HCT116 (cell line): ENCODE data around the gene INF2.

Source experiments
- EGR1 ChIP-seq: IDR thresholded peaks from 2 replicates; pipeline ENCODE4 v1.6.1; 2012; ENCODE audit warnings: low read depth
- POLR2A ChIP-seq: IDR thresholded peaks from 2 replicates; pipeline ENCODE4 v1.7.0; 2011; ENCODE audit warnings: borderline replicate concordance; ENCODE audit not compliant: insufficient read depth, insufficient read length; ENCODE audit errors: extremely low read depth
- POLR2AphosphoS5 ChIP-seq: IDR thresholded peaks from 2 replicates; pipeline ENCODE4 v1.6.1; 2011; ENCODE audit warnings: mild to moderate bottlenecking, low read depth, low read length, moderate library complexity
- TF ChIP-seq, protein P1 (sequence below), 3 experiments: fragments of 200-600 bp in 1 of 3; sonication (generic) in 1 of 3; IDR thresholded peaks in 2 of 3; conservative IDR thresholded peaks in 1 of 3; 2 replicates each; pipeline ENCODE4 v1.5.1; 2012 to 2017; ENCODE audit warnings: low read depth in 2 of 3, low read length in 2 of 3, antibody characterized with exemption in 1 of 3, borderline replicate concordance in 1 of 3, control low read depth in 1 of 3, mild to moderate bottlenecking in 1 of 3, mixed read lengths in 1 of 3, mixed run types in 1 of 3, moderate library complexity in 1 of 3; ENCODE audit not compliant: insufficient read depth in 1 of 3
- TF ChIP-seq, protein P2 (sequence below): IDR thresholded peaks from 2 replicates; pipeline ENCODE4 v1.6.1; 2012; ENCODE audit warnings: low read depth

DNA sequence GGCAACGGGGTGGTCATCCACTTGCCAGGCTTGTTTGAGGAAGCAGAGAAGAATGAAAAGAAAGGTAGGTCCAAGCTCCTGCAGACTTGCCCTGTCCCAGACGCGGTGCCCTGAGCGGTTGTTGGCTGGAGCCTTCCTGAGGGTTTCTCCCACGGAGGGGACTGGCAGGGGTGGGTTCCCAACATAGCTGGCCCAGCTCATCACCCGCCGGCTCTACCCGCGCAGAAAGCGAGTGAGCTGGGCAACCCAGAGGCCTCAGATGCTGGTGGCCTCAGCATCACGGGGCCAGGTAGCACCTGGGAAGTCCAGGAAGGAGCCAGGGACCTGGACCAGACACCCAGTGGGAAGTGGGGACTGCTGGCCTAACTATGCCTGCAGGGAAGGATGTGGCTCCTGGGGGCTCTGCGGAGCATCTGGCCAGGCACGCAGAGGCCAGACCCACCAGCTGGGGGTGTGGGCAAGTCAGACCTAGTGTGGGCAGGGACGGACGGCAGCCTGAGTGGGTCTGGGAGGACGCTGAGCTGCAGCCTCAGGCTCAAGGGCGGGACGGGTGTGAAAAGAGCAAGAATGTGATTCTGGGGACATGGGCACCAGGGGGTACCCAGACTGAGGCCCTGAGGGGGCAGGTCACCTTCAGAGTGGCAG is 49.1 kb downstream of the INF2 start:
- TF ChIP-seq, protein P1, sequence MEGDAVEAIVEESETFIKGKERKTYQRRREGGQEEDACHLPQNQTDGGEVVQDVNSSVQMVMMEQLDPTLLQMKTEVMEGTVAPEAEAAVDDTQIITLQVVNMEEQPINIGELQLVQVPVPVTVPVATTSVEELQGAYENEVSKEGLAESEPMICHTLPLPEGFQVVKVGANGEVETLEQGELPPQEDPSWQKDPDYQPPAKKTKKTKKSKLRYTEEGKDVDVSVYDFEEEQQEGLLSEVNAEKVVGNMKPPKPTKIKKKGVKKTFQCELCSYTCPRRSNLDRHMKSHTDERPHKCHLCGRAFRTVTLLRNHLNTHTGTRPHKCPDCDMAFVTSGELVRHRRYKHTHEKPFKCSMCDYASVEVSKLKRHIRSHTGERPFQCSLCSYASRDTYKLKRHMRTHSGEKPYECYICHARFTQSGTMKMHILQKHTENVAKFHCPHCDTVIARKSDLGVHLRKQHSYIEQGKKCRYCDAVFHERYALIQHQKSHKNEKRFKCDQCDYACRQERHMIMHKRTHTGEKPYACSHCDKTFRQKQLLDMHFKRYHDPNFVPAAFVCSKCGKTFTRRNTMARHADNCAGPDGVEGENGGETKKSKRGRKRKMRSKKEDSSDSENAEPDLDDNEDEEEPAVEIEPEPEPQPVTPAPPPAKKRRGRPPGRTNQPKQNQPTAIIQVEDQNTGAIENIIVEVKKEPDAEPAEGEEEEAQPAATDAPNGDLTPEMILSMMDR (IDR thresholded peaks at IDR 0.05 in 2 of 3, conservative IDR thresholded peaks at IDR 0.05 in 1 of 3; ENCODE audit: borderline replicate concordance in 1 of 3, insufficient read depth in 1 of 3, low read depth in 2 of 3, low read length in 2 of 3) = no peak
- TF ChIP-seq EGR1 = no peak
- TF ChIP-seq POLR2AphosphoS5 = no peak
- TF ChIP-seq, protein P2, sequence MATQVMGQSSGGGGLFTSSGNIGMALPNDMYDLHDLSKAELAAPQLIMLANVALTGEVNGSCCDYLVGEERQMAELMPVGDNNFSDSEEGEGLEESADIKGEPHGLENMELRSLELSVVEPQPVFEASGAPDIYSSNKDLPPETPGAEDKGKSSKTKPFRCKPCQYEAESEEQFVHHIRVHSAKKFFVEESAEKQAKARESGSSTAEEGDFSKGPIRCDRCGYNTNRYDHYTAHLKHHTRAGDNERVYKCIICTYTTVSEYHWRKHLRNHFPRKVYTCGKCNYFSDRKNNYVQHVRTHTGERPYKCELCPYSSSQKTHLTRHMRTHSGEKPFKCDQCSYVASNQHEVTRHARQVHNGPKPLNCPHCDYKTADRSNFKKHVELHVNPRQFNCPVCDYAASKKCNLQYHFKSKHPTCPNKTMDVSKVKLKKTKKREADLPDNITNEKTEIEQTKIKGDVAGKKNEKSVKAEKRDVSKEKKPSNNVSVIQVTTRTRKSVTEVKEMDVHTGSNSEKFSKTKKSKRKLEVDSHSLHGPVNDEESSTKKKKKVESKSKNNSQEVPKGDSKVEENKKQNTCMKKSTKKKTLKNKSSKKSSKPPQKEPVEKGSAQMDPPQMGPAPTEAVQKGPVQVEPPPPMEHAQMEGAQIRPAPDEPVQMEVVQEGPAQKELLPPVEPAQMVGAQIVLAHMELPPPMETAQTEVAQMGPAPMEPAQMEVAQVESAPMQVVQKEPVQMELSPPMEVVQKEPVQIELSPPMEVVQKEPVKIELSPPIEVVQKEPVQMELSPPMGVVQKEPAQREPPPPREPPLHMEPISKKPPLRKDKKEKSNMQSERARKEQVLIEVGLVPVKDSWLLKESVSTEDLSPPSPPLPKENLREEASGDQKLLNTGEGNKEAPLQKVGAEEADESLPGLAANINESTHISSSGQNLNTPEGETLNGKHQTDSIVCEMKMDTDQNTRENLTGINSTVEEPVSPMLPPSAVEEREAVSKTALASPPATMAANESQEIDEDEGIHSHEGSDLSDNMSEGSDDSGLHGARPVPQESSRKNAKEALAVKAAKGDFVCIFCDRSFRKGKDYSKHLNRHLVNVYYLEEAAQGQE = no peak
- TF ChIP-seq POLR2A = no peak
